ENCODE results near the gene EFNA3.

EFNA3 gene

GRCh38 chr1:155070158-155070621 is 8.4 kb upstream of the EFNA3 start:
- DNase-seq = peak; percentile 93

GRCh38 chr1:155070721-155071569 is 7.7 kb upstream of the EFNA3 start:
- DNase-seq = peak; percentile 80

GRCh38 chr1:155071701-155072100 is 6.9 kb upstream of the EFNA3 start:
- peak; percentile 9 for DNase-seq

GRCh38 chr1:155072531-155073289 is 5.9 kb upstream of the EFNA3 start:
- DNase-seq = no peak

GRCh38 chr1:155073377-155074242 is 5.0 kb upstream of the EFNA3 start:
- no peak for DNase-seq

GRCh38 chr1:155075535-155075934 is 3.1 kb upstream of the EFNA3 start:
- peak; percentile 64 for DNase-seq

GRCh38 chr1:155076371-155076770 is 2.3 kb upstream of the EFNA3 start:
- no peak for DNase-seq

- peak; percentile 16 for DNase-seq
These were observed 1.3 kb upstream of the EFNA3 start for GRCh38 chr1:155077346-155077745.

GRCh38 chr1:155077758-155078445 is 735 bp upstream of the EFNA3 start:
- peak; percentile 52 for DNase-seq

GRCh38 chr1:155079210-155079486 is 511 bp downstream of the EFNA3 start:
- no peak for DNase-seq

- peak; percentile 65 for DNase-seq
These were observed 1.1 kb downstream of the EFNA3 start for GRCh38 chr1:155079487-155080311.

- DNase-seq = peak; percentile 86
These were observed 1.9 kb downstream of the EFNA3 start for GRCh38 chr1:155080312-155081228.

- no peak for DNase-seq
These were observed 3.0 kb downstream of the EFNA3 start for GRCh38 chr1:155081472-155082300.

- no peak for DNase-seq
These were observed 3.8 kb downstream of the EFNA3 start for GRCh38 chr1:155082301-155083051.

- no peak for DNase-seq
These were observed 4.5 kb downstream of the EFNA3 start for GRCh38 chr1:155083052-155083541.

GRCh38 chr1:155083865-155084721 is 5.5 kb downstream of the EFNA3 start:
- DNase-seq = peak; percentile 38

- peak; percentile 98 for DNase-seq
These were observed 6.3 kb downstream of the EFNA3 start for GRCh38 chr1:155084722-155085503.

Measured in NCI-H1092 treated with DMSO at 0.1 percent for 48 hours (cell line).